ENCODE results near the gene AQR. TPM values are rescaled to one million over a fixed set of nuclear protein-coding genes. Genes with fewer than 3 reads are reported as not detected.
"Not testable (repeated sequence)": the region's sequence is repeated elsewhere in the genome, so short reads cannot be mapped to it uniquely, and the experiment has no call there.

Gene AQR
- total and polyA plus RNA-seq, 2 experiments from 2014 or later = 42.3 to 67.3 TPM

DNA sequence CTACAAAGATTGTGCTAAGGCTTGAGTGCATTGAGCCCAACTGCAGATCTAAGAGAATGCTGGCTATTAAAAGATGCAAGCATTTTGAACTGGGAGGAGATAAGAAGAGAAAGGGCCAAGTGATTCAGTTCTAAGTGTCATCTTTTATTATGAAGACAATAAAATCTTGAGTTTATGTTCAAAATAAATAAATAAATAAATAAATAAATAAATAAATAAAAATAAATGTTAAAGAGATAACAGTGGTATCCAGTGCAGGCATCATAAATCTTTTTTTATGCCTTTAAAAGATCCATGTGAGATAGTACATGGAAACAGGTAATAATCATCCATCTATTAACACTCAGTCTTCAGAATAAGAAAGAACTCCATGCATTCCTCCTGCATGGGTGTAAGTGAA, 26.3 kb downstream of the AQR start:
- not testable (repeated sequence) for H3K79me2 ChIP-seq (replicated peaks; ENCODE audit: insufficient read depth); H3K9me2 ChIP-seq (ENCODE audit: insufficient read depth); H3K4me1 Mint-ChIP-seq; H4K20me1 ChIP-seq (replicated peaks; ENCODE audit: insufficient read depth); H3K27me3 Mint-ChIP-seq (ENCODE audit: insufficient read depth, low read depth, poor library complexity); DNase-seq (ENCODE audit: low spot score); H3K9me3 Mint-ChIP-seq; H3K27ac ChIP-seq (ENCODE audit: low read depth); H3F3A ChIP-seq (replicated peaks; ENCODE audit: low read depth); H3K4me3 Mint-ChIP-seq; H3K4me2 ChIP-seq; H3K27ac Mint-ChIP-seq; H2AFZ ChIP-seq; H3K4me1 ChIP-seq (ENCODE audit: insufficient read depth); H3K27me3 ChIP-seq (ENCODE audit: insufficient read depth); ATAC-seq; H3K4me3 ChIP-seq
- H3K36me3 Mint-ChIP-seq (ENCODE audit: low read depth) = peaks cover 42% of the 10 kb centered on the region
- peaks cover 46% of the 10 kb centered on the region for H3K36me3 ChIP-seq (ENCODE audit: insufficient read depth)

DNA sequence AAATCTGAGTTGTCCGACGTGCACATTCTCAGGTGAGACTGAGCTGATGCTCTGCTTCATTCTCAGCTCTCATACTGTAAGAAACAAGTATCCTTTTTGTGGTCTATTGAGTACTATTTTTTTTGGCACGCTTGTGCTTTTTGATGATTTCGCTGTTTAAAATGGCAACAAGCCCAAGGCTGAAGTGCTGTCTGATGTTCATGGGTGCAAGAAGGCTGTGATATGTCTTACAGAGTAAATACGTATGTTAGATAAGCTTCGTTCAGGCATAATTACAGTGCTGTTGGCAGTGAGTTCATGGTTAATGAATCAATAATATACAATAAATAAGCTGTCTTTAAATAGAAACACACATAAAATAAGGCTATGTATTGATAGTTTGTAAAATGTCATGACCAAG, 27.2 kb downstream of the AQR start:
- Histone ChIP-seq H3F3A (replicated peaks; ENCODE audit: low read depth) (no peaks in the 10 kb centered on the region), H3K36me3 (ENCODE audit: insufficient read depth) (peaks cover 43% of the 10 kb centered on the region), H3K9me2 (ENCODE audit: insufficient read depth) (no peaks in the 10 kb centered on the region), H4K20me1 (replicated peaks; ENCODE audit: insufficient read depth) (no peaks in the 10 kb centered on the region; the same call in 1 of the 2 replicates), H3K4me3 (no peak overlapping the region), H3K4me1 (ENCODE audit: insufficient read depth) (no peaks in the 10 kb centered on the region), H2AFZ (no peak overlapping the region), H3K27ac (ENCODE audit: low read depth) (no peak overlapping the region), H3K27me3 (ENCODE audit: insufficient read depth) (no peaks in the 10 kb centered on the region), H3K79me2 (replicated peaks; ENCODE audit: insufficient read depth) (no peaks in the 10 kb centered on the region), H3K4me2 (no peak overlapping the region)
- Mint-ChIP-seq H3K27ac (no peak overlapping the region), H3K9me3 (no peaks in the 10 kb centered on the region; the same call in 2 of the 3 replicates), H3K27me3 (ENCODE audit: insufficient read depth, low read depth, poor library complexity) (no peaks in the 10 kb centered on the region), H3K36me3 (ENCODE audit: low read depth) (peaks cover 38% of the 10 kb centered on the region), H3K4me3 (no peak overlapping the region), H3K4me1 (no peaks in the 10 kb centered on the region)
- ATAC-seq (no peak), DNase-seq (ENCODE audit: low spot score) (no peak)
- no peak for TF ChIP-seq ZNF114 (CRISPR knock-in tag; IDR thresholded peaks at IDR 0.05)
- TF ChIP-seq, protein P1, sequence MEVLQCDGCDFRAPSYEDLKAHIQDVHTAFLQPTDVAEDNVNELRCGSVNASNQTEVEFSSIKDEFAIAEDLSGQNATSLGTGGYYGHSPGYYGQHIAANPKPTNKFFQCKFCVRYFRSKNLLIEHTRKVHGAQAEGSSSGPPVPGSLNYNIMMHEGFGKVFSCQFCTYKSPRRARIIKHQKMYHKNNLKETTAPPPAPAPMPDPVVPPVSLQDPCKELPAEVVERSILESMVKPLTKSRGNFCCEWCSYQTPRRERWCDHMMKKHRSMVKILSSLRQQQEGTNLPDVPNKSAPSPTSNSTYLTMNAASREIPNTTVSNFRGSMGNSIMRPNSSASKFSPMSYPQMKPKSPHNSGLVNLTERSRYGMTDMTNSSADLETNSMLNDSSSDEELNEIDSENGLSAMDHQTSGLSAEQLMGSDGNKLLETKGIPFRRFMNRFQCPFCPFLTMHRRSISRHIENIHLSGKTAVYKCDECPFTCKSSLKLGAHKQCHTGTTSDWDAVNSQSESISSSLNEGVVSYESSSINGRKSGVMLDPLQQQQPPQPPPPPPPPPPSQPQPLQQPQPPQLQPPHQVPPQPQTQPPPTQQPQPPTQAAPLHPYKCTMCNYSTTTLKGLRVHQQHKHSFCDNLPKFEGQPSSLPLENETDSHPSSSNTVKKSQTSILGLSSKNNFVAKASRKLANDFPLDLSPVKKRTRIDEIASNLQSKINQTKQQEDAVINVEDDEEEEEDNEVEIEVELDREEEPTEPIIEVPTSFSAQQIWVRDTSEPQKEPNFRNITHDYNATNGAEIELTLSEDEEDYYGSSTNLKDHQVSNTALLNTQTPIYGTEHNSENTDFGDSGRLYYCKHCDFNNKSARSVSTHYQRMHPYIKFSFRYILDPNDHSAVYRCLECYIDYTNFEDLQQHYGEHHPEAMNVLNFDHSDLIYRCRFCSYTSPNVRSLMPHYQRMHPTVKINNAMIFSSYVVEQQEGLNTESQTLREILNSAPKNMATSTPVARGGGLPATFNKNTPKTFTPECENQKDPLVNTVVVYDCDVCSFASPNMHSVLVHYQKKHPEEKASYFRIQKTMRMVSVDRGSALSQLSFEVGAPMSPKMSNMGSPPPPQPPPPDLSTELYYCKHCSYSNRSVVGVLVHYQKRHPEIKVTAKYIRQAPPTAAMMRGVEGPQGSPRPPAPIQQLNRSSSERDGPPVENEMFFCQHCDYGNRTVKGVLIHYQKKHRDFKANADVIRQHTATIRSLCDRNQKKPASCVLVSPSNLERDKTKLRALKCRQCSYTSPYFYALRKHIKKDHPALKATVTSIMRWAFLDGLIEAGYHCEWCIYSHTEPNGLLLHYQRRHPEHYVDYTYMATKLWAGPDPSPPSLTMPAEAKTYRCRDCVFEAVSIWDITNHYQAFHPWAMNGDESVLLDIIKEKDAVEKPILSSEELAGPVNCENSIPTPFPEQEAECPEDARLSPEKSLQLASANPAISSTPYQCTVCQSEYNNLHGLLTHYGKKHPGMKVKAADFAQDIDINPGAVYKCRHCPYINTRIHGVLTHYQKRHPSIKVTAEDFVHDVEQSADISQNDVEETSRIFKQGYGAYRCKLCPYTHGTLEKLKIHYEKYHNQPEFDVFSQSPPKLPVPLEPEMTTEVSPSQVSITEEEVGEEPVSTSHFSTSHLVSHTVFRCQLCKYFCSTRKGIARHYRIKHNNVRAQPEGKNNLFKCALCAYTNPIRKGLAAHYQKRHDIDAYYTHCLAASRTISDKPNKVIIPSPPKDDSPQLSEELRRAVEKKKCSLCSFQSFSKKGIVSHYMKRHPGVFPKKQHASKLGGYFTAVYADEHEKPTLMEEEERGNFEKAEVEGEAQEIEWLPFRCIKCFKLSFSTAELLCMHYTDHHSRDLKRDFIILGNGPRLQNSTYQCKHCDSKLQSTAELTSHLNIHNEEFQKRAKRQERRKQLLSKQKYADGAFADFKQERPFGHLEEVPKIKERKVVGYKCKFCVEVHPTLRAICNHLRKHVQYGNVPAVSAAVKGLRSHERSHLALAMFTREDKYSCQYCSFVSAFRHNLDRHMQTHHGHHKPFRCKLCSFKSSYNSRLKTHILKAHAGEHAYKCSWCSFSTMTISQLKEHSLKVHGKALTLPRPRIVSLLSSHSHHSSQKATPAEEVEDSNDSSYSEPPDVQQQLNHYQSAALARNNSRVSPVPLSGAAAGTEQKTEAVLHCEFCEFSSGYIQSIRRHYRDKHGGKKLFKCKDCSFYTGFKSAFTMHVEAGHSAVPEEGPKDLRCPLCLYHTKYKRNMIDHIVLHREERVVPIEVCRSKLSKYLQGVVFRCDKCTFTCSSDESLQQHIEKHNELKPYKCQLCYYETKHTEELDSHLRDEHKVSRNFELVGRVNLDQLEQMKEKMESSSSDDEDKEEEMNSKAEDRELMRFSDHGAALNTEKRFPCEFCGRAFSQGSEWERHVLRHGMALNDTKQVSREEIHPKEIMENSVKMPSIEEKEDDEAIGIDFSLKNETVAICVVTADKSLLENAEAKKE (CRISPR knock-in tag; IDR thresholded peaks at IDR 0.05) = no peak
- TF ChIP-seq JUNB (IDR thresholded peaks at IDR 0.05; ENCODE audit: unreplicated experiment) = no peak
- TF ChIP-seq NANOG (IDR thresholded peaks at IDR 0.05; ENCODE audit: borderline replicate concordance) = no peak
- no peak for TF ChIP-seq POLR2AphosphoS5 (IDR thresholded peaks at IDR 0.05; ENCODE audit: low read depth)
- no peak for TF ChIP-seq ZNF331 (CRISPR knock-in tag; IDR thresholded peaks at IDR 0.05; ENCODE audit: low read depth)
- TF ChIP-seq ETS1 (IDR thresholded peaks at IDR 0.05) = no peak
- no peak for TF ChIP-seq STAT1 (IDR thresholded peaks at IDR 0.05; ENCODE audit: unreplicated experiment)
- no peak for TF ChIP-seq EZH2phosphoT487 (IDR thresholded peaks at IDR 0.05; ENCODE audit: unreplicated experiment)
- no peak for TF ChIP-seq CREB1 (CRISPR knock-in tag; IDR thresholded peaks at IDR 0.05; ENCODE audit: low read depth)
- no peak for TF ChIP-seq CTCF (conservative IDR thresholded peaks at IDR 0.05; ENCODE audit: low read depth in 2 of 2)

Data from GM23338 (cell line).